DND-41 (cell line): Measurements from ENCODE around the gene SLC23A1.

Experiments
- ATAC-seq: fragments of 200-7000 bp; cut with Tn5 transposase; 3 replicates; pipeline ENCODE4 v1.9.1; 2021; ENCODE audit warnings: low read depth; ENCODE audit not compliant: insufficient read depth
- DNase-seq: peaks from one replicate; pipeline ENCODE4 v3.0.0-alpha.2; 2020
- H2AFZ ChIP-seq: 2 replicates; pipeline ENCODE4 v1.6.0; 2012; ENCODE audit warnings: low read depth, low read length
- H3K27ac ChIP-seq: 2 replicates; pipeline ENCODE4 v1.5.1; 2012; ENCODE audit warnings: low read length, inconsistent platforms
- H3K27me3 ChIP-seq: fragments of 200-600 bp; sonication (generic); 2 replicates; pipeline ENCODE4 v1.6.0; 2012; ENCODE audit warnings: low read length, mild to moderate bottlenecking, inconsistent platforms; ENCODE audit not compliant: insufficient read depth, poor library complexity
- H3K36me3 ChIP-seq: 2 replicates; pipeline ENCODE4 v1.5.1; 2012; ENCODE audit warnings: low read length, inconsistent platforms; ENCODE audit not compliant: insufficient read depth
- H3K4me1 ChIP-seq: 2 replicates; pipeline ENCODE4 v1.5.1; 2012; ENCODE audit warnings: mild to moderate bottlenecking, low read length; ENCODE audit not compliant: insufficient read depth
- H3K4me2 ChIP-seq: 2 replicates; pipeline ENCODE4 v1.6.0; 2012; ENCODE audit warnings: mild to moderate bottlenecking, moderate library complexity, low read length, inconsistent platforms; ENCODE audit not compliant: insufficient read depth
- H3K4me3 ChIP-seq, 2 experiments: fragments of 200-600 bp in 1 of 2; shearing (Covaris generic) in 1 of 2; 2 replicates each; pipeline ENCODE4 v1.5.1; 2012 to 2016; ENCODE audit warnings: inconsistent platforms in 2 of 2, low read length in 2 of 2, mild to moderate bottlenecking in 2 of 2, low read depth in 1 of 2, moderate library complexity in 1 of 2
- H3K79me2 ChIP-seq: 2 replicates; pipeline ENCODE4 v1.6.0; 2012; ENCODE audit warnings: low read length, inconsistent platforms; ENCODE audit not compliant: insufficient read depth
- H3K9ac ChIP-seq: 2 replicates; pipeline ENCODE4 v1.6.0; 2012; ENCODE audit warnings: low read depth, mild to moderate bottlenecking, inconsistent platforms, low read length, moderate library complexity
- H3K9me3 ChIP-seq: 2 replicates; pipeline ENCODE4 v1.5.1; 2012; ENCODE audit warnings: low read length, moderate library complexity, mild to moderate bottlenecking, inconsistent platforms; ENCODE audit not compliant: insufficient read depth, severe bottlenecking
- H4K20me1 ChIP-seq: 2 replicates; pipeline ENCODE4 v1.6.0; 2012; ENCODE audit warnings: low read length; ENCODE audit not compliant: insufficient read depth
- EZH2 ChIP-seq: IDR thresholded peaks from 3 replicates; pipeline ENCODE4 v1.6.1; 2012; ENCODE audit warnings: borderline replicate concordance, low read depth, mild to moderate bottlenecking, moderate library complexity, low read length, inconsistent platforms; ENCODE audit not compliant: severe bottlenecking
- TF ChIP-seq, protein P1 (sequence below): IDR thresholded peaks from 2 replicates; pipeline ENCODE4 v1.5.1; 2012; ENCODE audit warnings: borderline replicate concordance, low read length, moderate library complexity, mild to moderate bottlenecking; ENCODE audit not compliant: poor library complexity, severe bottlenecking; ENCODE audit errors: extremely low read depth

The SLC23A1 gene

GRCh38 chr5:139407517-139407916 is 24.4 kb upstream of the SLC23A1 start:
- TF ChIP-seq EZH2 = no peak
- TF ChIP-seq, protein P1, sequence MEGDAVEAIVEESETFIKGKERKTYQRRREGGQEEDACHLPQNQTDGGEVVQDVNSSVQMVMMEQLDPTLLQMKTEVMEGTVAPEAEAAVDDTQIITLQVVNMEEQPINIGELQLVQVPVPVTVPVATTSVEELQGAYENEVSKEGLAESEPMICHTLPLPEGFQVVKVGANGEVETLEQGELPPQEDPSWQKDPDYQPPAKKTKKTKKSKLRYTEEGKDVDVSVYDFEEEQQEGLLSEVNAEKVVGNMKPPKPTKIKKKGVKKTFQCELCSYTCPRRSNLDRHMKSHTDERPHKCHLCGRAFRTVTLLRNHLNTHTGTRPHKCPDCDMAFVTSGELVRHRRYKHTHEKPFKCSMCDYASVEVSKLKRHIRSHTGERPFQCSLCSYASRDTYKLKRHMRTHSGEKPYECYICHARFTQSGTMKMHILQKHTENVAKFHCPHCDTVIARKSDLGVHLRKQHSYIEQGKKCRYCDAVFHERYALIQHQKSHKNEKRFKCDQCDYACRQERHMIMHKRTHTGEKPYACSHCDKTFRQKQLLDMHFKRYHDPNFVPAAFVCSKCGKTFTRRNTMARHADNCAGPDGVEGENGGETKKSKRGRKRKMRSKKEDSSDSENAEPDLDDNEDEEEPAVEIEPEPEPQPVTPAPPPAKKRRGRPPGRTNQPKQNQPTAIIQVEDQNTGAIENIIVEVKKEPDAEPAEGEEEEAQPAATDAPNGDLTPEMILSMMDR = no peak
- ATAC-seq (no peak), DNase-seq (no peak)
- Histone ChIP-seq H3K36me3 (no peaks in the 10 kb centered on the region), H3K9me3 (no peaks in the 10 kb centered on the region), H2AFZ (no peak overlapping the region), H3K4me2 (no peak overlapping the region), H3K9ac (no peak overlapping the region), H3K4me3 (no peak overlapping the region), H3K79me2 (0 out of 2 replicates have a peak, but pooled peaks cover 4% of the 10 kb centered on the region), H4K20me1 (0 out of 2 replicates have a peak, but pooled peaks cover 3% of the 10 kb centered on the region), H3K27ac (no peak overlapping the region), H3K4me1 (peaks cover 23% of the 10 kb centered on the region), H3K27me3 (no peaks in the 10 kb centered on the region)

DNA sequence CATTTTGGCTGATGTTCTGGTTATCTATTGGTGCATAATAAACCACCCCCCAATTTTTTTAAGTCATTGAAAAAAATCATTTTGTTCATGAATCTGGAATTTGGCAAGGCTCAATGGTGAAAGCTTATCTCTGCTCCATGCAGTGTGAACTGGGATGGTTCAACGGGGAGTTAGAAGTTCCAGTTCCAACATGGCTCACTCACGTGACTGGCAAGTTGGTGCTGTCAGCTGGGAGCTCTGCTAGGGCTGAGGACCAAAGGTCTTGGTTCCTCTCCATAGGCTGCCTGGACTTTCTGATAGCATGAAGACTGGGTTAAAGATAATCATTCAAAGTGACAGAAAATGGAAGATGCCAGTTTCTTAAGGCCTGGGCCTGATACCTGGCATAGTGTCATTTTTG is 23.9 kb upstream of the SLC23A1 start:
- ATAC-seq = no peak
- no peak overlapping the region for H3K27ac ChIP-seq

DNA sequence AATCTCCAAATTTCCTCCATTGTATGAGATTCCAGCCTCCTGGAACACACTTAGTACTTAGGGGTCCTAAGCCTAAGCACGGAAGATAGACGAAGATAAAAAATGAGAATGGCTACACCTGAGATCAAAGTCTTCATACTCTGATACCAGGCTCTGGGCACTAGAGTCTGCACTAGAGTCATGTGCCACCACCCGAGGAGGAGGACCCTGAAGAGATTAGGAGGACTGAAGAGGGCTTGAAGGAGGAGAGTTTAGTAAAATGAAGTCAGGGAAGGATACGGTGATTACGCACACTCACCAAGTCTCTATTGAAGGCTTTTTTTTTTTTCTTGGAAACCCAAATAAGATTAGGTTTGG is 21.4 kb upstream of the SLC23A1 start:
- no peaks in the 10 kb centered on the region for H3K9me3 ChIP-seq
- peak overlapping the region; percentile 81 for H2AFZ ChIP-seq
- peak overlapping the region; percentile 88 for H3K27ac ChIP-seq
- no peaks in the 10 kb centered on the region for H3K36me3 ChIP-seq
- peaks cover 26% of the 10 kb centered on the region for H3K4me1 ChIP-seq
- peak overlapping the region; percentile 89 for H3K4me2 ChIP-seq
- peak; percentile 41 for DNase-seq
- no peaks in the 10 kb centered on the region for H3K27me3 ChIP-seq
- peak overlapping the region; percentile 65 for H3K9ac ChIP-seq
- H4K20me1 ChIP-seq = 0 out of 2 replicates have a peak, but pooled peaks cover 3% of the 10 kb centered on the region
- 0 out of 2 replicates have a peak, but pooled peaks cover 4% of the 10 kb centered on the region for H3K79me2 ChIP-seq
- TF ChIP-seq, protein P1 = peak; percentile 36
- TF ChIP-seq EZH2 = no peak
- peak overlapping the region; percentile 5 to 67; a peak in 3 of 4 replicates for H3K4me3 ChIP-seq
- ATAC-seq = peak; percentile 7; the same call in 2 of the 3 replicates

More for the DNA sequence above, 23.9 kb upstream of the SLC23A1 start:
- Histone ChIP-seq H3K4me1 (peaks cover 26% of the 10 kb centered on the region), H3K79me2 (0 out of 2 replicates have a peak, but pooled peaks cover 4% of the 10 kb centered on the region), H3K9ac (no peak overlapping the region), H2AFZ (no peak overlapping the region), H3K4me3 (no peak overlapping the region), H3K4me2 (no peak overlapping the region), H3K9me3 (no peaks in the 10 kb centered on the region), H3K27me3 (no peaks in the 10 kb centered on the region), H4K20me1 (0 out of 2 replicates have a peak, but pooled peaks cover 3% of the 10 kb centered on the region), H3K36me3 (no peaks in the 10 kb centered on the region)
- TF ChIP-seq EZH2 = no peak
- no peak for DNase-seq

GRCh38 chr5:139403787-139404483 is 20.8 kb upstream of the SLC23A1 start, which contains the start of gene SPATA24:
Gene SPATA24, minus strand, starts transcription at chr5:139404089. Its CDS starts 29 bp downstream, at chr5:139404060.
- H3K9me3 ChIP-seq = no peaks in the 10 kb centered on the region
- no peaks in the 10 kb centered on the region for H3K27me3 ChIP-seq
- 0 out of 2 replicates have a peak, but pooled peaks cover 3% of the 10 kb centered on the region for H4K20me1 ChIP-seq
- peak within 1 kb of the TSS; percentile 89 for H3K4me2 ChIP-seq
- peaks cover 26% of the 10 kb centered on the region for H3K4me1 ChIP-seq
- TF ChIP-seq EZH2 = no peak
- TF ChIP-seq, protein P1 = no peak
- H3K9ac ChIP-seq = peak within 1 kb of the TSS; percentile 65
- H2AFZ ChIP-seq = peak within 1 kb of the TSS; percentile 81
- DNase-seq (peak; percentile 99), ATAC-seq (peak; percentile 88)
- H3K36me3 ChIP-seq = no peaks in the 10 kb centered on the region
- peak within 1 kb of the TSS; percentile 20 to 67; a peak in 3 of 4 replicates for H3K4me3 ChIP-seq
- H3K79me2 ChIP-seq = 0 out of 2 replicates have a peak, but pooled peaks cover 4% of the 10 kb centered on the region
- peak within 1 kb of the TSS; percentile 88 for H3K27ac ChIP-seq
